NCI-H510A (cell line): ENCODE data around the gene MTERF2.
"Not testable (repeated sequence)": the region's sequence is repeated elsewhere in the genome, so short reads cannot be mapped to it uniquely, and the experiment has no call there.

Experiments
- DNase-seq: peaks from one replicate; lab custom pipeline; 2025; lab: John Stamatoyannopoulos, UW

The MTERF2 gene

GRCh38 chr12:106986625-106987389 is at the start of gene MTERF2:
TSS of gene MTERF2 (minus strand) at chr12:106987146. CDS start at chr12:106978714, 8,432 bp downstream.
- DNase-seq: peak; percentile 87

- no peak for DNase-seq
These were observed 48.8 kb upstream of the MTERF2 start for GRCh38 chr12:107035733-107036132.

GRCh38 chr12:107033758-107034739 is 47.1 kb upstream of the MTERF2 start:
- no peak for DNase-seq

- DNase-seq: no peak
These were observed 45.3 kb upstream of the MTERF2 start for GRCh38 chr12:107032266-107032665.

- no peak for DNase-seq
These were observed 44.1 kb upstream of the MTERF2 start for GRCh38 chr12:107031061-107031460.

GRCh38 chr12:107029081-107029480 is 42.1 kb upstream of the MTERF2 start:
- DNase-seq: no peak

GRCh38 chr12:107027636-107028053 is 40.7 kb upstream of the MTERF2 start:
- peak; percentile 28 for DNase-seq

GRCh38 chr12:107026806-107027635 is 40.1 kb upstream of the MTERF2 start:
- no peak for DNase-seq

GRCh38 chr12:107026356-107026755 is 39.4 kb upstream of the MTERF2 start:
- not testable (repeated sequence) for DNase-seq

GRCh38 chr12:107025671-107026070 is 38.7 kb upstream of the MTERF2 start:
- no peak for DNase-seq

GRCh38 chr12:107019546-107019945 is 32.6 kb upstream of the MTERF2 start:
- no peak for DNase-seq

- no peak for DNase-seq
These were observed 30.1 kb upstream of the MTERF2 start for GRCh38 chr12:107017042-107017441.

- DNase-seq: no peak
These were observed 27.1 kb upstream of the MTERF2 start for GRCh38 chr12:107014055-107014454.

GRCh38 chr12:107012736-107013425 is 25.9 kb upstream of the MTERF2 start:
- no peak for DNase-seq

GRCh38 chr12:107011519-107011918 is 24.6 kb upstream of the MTERF2 start:
- no peak for DNase-seq

GRCh38 chr12:107007411-107007810 is 20.5 kb upstream of the MTERF2 start:
- DNase-seq: no peak

- DNase-seq: not testable (repeated sequence)
These were observed 15.7 kb upstream of the MTERF2 start for GRCh38 chr12:107002665-107003064.

- no peak for DNase-seq
These were observed 12.5 kb upstream of the MTERF2 start for GRCh38 chr12:106999446-106999845.

- DNase-seq: no peak
These were observed 11.0 kb upstream of the MTERF2 start for GRCh38 chr12:106997916-106998315.

- DNase-seq: not testable (repeated sequence)
These were observed 9.2 kb upstream of the MTERF2 start for GRCh38 chr12:106996102-106996501.

GRCh38 chr12:106994579-106995220 is 7.8 kb upstream of the MTERF2 start:
- DNase-seq: no peak
